Measurements from ENCODE around the gene NEDD1. TPM values are rescaled to one million over a fixed set of nuclear protein-coding genes. Genes with fewer than 3 reads are reported as not detected.
A peak's percentile ranks its signal among the peaks of the same experiment; 100 is the strongest.

The NEDD1 gene
- total RNA-seq, 1 experiment from 2014 or later = 30.3 TPM

DNA sequence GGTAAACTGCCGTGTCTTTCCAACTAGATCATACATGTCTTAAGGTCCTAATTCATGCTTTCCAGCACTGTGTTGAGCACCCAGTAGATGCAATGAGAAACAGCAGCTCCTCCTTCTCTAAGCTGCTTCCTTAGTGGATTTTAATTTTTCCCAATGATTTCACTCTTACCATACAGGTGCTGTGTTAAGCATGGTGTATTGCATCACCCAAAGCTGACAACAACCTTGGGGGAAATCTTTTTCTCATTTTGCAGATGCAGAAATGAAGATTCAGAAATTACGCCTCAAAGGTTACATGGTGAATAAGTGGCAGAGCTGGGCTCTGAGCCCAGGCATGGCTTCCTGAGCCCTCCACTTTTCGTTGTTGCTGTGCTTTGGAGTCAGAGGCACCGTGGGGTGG, 75.6 kb downstream of the NEDD1 start:
- DNase-seq (ENCODE audit: low read depth, low spot score) (no peak), ATAC-seq (no peak)
- Histone ChIP-seq H3K9me3 (ENCODE audit: control insufficient read depth, insufficient read depth, low read depth, low read length) (no peaks in the 10 kb centered on the region), H3K27me3 (ENCODE audit: control insufficient read depth, insufficient read depth, low read length) (peaks cover 10% of the 10 kb centered on the region), H3K27ac (ENCODE audit: low read length) (no peak overlapping the region), H3K4me3 (ENCODE audit: low read depth in 2 of 2, low read length in 2 of 2) (no peak overlapping the region), H3K36me3 (ENCODE audit: control insufficient read depth, insufficient read depth, low read length) (no peaks in the 10 kb centered on the region), H3K4me1 (ENCODE audit: control insufficient read depth, insufficient read depth, low read length) (peaks cover 6% of the 10 kb centered on the region; the same call in 1 of the 2 replicates)
- TF ChIP-seq POLR2AphosphoS5 (IDR thresholded peaks at IDR 0.05; ENCODE audit: low read depth, low read length) (no peak), REST (IDR thresholded peaks at IDR 0.05; ENCODE audit: insufficient read depth in 1 of 2, low read depth in 2 of 2, low read length in 1 of 2) (no peak), SIN3A (IDR thresholded peaks at IDR 0.05; ENCODE audit: borderline replicate concordance, insufficient read depth, low read depth, low read length) (no peak), TCF7L2 (IDR thresholded peaks at IDR 0.05; ENCODE audit: low read depth, low read length) (no peak)
- TF ChIP-seq, protein P1, sequence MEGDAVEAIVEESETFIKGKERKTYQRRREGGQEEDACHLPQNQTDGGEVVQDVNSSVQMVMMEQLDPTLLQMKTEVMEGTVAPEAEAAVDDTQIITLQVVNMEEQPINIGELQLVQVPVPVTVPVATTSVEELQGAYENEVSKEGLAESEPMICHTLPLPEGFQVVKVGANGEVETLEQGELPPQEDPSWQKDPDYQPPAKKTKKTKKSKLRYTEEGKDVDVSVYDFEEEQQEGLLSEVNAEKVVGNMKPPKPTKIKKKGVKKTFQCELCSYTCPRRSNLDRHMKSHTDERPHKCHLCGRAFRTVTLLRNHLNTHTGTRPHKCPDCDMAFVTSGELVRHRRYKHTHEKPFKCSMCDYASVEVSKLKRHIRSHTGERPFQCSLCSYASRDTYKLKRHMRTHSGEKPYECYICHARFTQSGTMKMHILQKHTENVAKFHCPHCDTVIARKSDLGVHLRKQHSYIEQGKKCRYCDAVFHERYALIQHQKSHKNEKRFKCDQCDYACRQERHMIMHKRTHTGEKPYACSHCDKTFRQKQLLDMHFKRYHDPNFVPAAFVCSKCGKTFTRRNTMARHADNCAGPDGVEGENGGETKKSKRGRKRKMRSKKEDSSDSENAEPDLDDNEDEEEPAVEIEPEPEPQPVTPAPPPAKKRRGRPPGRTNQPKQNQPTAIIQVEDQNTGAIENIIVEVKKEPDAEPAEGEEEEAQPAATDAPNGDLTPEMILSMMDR (IDR thresholded peaks at IDR 0.05) = no peak
- in situ Hi-C loops (cut with HindIII; ENCODE audit: low pct_unique_long_range_greater_than_20kb, low sequenced_read_pairs) (no loop called here), intact Hi-C loops (cut with micrococcal nuclease; ENCODE audit: unreplicated experiment) (no loop called here)
- CTCF ChIA-PET = no interaction called here
- POLR2A ChIA-PET = no interaction called here
- BruUV-seq (replicated peaks) = no TSS peak

GRCh38 chr12:96985515-96986362, 78.7 kb downstream of the NEDD1 start:
- BruUV-seq (replicated peaks) = no TSS peak
- no peak for DNase-seq (ENCODE audit: low read depth, low spot score)
- in situ Hi-C loops (cut with HindIII; ENCODE audit: low pct_unique_long_range_greater_than_20kb, low sequenced_read_pairs) = no loop called here

More at GRCh38 chr12:96985515-96986362, 78.7 kb downstream of the NEDD1 start:
- H3K36me3 ChIP-seq (ENCODE audit: control insufficient read depth, insufficient read depth, low read length) = no peaks in the 10 kb centered on the region
- no peaks in the 10 kb centered on the region for H3K9me3 ChIP-seq (ENCODE audit: control insufficient read depth, insufficient read depth, low read depth, low read length)
- ChIA-PET CTCF (no interaction called here), POLR2A (no interaction called here)
- peak overlapping the region; percentile 27 to 48 for H3K4me3 ChIP-seq (ENCODE audit: low read depth in 2 of 2, low read length in 2 of 2)
- no peak overlapping the region for H3K27ac ChIP-seq (ENCODE audit: low read length)
- H3K27me3 ChIP-seq (ENCODE audit: control insufficient read depth, insufficient read depth, low read length) = peaks cover 12% of the 10 kb centered on the region
- ATAC-seq = peak; percentile 87
- intact Hi-C loops (cut with micrococcal nuclease; ENCODE audit: unreplicated experiment) = loop anchor here (2.0 to 5.0 kb wide), 3 partner anchors 323 to 1412 kb away; no protein-coding TSS in a partner anchor
- peaks cover 6% of the 10 kb centered on the region; the same call in 1 of the 2 replicates for H3K4me1 ChIP-seq (ENCODE audit: control insufficient read depth, insufficient read depth, low read length)
- TF ChIP-seq, protein P1 (IDR thresholded peaks at IDR 0.05) = peak; percentile 98
- no peak for TF ChIP-seq SIN3A (IDR thresholded peaks at IDR 0.05; ENCODE audit: borderline replicate concordance, insufficient read depth, low read depth, low read length)
